HuH-7 (cell line): ENCODE results near the gene MED16.
"Not testable (repeated sequence)": the region's sequence is repeated elsewhere in the genome, so short reads cannot be mapped to it uniquely, and the experiment has no call there.

Source experiments
- DNase-seq: peaks from one replicate; pipeline ENCODE4 v3.0.0; 2011; ENCODE audit warnings: low spot score

Gene MED16

DNA sequence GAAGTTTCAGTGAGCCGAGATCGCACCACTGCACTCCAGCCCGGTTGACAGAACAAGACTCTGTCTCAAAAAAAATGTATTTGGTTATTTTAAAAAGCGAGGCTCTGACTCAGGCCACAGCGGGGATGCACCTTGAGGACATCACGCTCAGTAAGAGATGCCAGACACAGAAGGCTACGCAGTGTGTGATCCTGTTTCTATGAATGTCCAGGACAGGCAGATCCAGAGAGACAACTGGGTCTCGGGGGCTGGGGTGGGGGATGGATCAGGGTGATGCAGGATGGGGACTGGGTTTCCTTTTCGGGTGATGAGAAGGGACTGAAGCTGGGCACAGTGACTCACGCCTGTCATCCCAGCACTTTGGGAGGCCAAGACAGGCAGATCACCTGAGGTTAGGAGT lies 5.4 kb downstream of the MED16 start:
- DNase-seq = no peak

- DNase-seq = no peak
These were observed 5.9 kb downstream of the MED16 start for GRCh38 chr19:887072-887471.

DNA sequence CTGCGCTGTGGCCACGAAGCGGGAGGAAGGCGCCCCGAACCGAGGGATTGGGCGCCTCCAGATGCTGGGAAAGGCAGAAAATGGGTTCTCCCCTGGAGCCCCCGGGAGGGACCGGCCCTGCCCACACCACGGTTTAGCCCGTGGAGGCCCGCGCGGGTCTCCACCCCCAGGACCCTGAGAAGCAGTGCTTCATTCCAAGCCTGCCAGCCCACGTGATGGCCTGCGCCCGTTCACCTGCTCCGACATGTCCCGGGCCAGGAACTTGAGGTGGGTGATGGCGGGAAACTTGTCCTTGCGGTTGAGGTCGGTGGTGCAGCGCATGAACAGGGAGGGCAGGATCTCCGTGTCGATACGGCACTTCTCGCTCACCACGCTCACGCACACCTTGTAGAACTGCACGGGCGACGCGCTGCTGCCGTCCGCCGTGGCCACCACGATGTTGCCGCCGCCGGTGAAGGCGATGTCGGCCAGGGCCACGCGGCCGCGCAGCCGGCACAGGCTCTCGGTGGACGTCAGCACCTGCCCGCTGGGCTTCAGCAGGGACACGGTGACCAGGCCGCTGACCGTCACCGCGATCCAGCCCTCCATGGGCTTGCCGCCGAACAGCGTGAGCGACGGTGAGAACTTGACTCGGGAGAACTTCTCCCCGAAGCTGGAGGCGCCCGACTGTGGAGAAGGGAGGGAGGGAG lies 7.3 kb downstream of the MED16 start:
- DNase-seq = no peak

DNA sequence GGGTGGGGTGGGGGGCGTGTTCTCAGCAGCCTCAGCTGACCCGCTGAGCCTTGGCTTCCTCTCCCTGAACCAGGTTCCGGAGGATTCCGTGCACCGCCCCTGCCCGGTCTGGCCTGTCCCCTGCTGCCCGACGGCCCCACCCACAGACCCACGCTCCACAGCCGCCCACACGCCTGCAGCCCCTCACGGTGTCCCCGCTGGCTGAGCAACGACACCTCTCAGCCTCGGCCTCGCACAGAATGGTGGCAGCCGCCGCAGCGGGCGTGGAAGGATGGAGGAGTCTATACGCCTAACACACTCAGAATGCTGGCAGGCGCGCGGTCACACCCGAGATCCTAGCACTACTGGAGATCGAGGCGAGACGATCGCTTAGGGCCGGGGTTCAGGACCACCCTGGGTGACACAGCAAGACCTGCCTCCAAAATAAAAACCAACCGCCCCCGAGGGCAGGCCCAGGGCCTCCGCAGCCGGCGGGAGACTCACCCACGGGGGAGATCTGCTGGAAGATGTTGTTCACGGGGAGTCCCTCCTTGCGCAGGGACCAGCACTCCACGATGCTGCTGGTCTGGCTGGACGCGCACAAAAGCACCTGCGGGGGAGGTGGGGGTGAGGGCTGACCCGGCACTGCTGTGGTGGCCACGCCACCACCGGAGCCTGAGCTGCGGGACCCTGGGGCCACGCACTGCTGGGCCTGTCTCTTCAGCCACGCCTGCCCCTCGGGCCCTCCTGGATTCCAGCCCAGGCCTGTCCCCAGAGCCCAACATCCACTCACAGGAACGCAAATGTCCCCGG lies 8.4 kb downstream of the MED16 start:
- no peak for DNase-seq

DNA sequence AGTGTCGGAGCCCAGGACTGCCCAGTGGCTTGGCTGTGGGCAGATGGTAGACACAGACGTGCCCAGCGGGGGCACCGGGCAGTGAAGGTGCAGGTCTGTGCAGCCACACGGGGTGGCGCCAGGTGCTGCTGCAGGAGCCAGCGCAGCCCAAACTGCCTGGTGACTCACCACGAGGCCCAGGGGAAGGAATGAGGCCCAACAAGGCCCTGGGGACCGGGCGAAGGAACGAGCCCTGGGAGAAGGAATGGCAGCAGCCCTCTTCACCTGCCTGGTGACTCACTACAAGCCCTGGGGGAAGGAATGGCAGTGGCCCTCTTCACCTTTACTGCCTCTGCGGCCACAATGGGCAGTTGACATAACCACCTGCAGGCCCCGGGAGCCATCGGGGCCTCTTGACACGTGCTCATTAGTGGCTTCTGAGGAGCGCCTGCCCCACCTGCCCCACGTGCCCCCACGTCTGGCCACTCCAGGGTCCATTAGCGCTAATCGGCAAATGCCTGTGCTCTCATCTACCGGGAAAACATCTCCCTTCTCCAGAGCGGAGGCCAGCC lies 9.3 kb downstream of the MED16 start:
- no peak for DNase-seq

DNA sequence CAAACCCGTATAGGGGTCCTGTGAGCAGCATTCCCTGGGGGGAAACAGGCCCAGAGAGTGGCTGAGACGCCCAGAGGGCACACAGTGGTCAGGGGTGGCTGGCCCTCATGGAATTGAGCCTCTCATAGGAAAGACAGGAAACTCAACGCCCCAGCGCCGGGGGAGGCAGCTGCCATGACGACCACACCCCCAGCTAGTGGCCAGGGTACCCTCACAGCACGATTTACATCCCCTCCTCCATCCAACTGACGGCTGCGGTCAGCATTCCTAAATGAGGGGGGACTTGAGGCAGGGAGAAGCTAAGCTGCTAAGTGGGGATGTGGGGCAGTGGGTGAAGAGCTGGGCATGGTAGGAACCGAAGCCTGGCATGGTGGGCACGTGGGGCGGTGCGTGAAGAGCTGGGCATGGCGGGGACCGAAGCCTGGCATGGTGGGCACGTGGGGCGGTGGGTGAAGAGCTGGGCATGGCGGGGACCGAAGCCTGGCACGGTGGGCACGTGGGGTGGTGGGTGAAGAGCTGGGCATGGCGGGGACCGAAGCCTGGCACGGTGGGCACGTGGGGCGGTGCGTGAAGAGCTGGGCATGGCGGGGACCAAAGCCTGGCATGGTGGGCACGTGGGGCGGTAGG lies 10.0 kb downstream of the MED16 start:
- no peak for DNase-seq

GRCh38 chr19:881385-882071 lies 11.5 kb downstream of the MED16 start:
- DNase-seq = no peak

DNA sequence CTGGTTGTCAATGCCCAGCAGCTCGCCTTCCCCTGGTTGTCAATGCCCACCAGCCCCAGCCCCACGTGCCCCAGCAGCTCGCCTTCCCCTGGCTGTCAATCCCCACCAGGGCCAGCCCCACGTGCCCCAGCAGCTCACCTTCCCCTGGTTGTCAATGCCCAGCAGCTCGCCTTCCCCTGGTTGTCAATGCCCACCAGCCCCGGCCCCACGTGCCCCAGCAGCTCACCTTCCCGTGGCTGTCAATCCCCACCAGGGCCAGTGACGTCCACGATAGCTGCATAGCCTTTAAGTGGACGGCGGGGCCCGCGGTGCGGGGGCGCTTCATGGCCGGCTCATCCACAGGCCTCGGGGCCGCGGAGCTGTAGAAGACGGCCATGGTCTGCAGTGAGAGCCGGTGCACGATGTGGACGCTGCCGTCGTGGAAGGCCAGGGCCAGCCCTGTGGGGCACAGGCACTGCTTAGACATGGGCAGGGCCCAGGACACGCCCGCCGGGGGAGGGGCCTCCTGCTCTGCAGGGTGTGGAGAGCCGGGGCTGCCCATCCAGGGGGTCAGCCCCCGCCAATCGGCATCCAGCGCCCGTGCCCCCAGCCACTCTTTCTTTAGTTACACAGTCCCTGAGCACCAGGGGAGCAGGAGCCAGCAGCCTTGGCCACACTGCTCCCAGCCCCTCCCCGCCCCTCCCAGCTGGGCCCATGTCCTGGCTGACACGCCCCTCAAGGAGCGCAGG lies 13.1 kb downstream of the MED16 start:
- DNase-seq = no peak

DNA sequence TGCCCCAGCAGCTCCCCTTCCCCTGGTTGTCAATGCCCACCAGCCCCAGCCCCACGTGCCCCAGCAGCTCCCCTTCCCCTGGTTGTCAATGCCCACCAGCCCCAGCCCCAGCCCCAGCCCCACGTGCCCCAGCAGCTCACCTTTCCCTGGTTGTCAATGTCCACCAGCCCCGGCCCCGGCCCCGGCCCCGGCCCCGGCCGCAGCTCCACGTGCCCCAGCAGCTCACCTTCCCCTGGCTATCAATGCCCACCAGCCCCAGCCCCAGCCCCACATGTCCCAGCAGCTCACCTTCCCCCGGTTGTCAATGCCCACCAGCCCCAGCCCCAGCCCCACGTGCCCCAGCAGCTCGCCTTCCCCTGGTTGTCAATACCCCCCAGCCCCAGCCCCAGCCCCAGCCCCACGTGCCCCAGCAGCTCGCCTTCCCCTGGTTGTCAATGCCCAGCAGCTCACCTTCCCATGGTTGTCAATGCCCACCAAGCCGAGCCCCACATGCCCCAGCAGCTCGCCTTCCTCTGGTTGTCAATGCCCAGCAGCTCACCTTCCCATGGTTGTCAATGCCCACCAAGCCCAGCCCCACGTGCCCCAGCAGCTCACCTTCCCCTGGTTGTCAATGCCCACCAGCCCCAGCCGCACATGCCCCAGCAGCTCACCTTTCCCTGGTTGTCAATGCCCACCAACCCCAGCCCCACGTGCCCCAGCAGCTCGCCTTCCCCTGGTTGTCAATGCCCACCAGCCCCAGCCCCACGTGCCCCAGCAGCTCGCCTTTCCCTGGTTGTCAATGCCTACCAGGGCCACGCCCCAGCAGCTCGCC lies 14.0 kb downstream of the MED16 start:
- DNase-seq = not testable (repeated sequence)

GRCh38 chr19:877992-878660 lies 14.9 kb downstream of the MED16 start:
- not testable (repeated sequence) for DNase-seq

- no peak for DNase-seq
These were observed 16.1 kb downstream of the MED16 start for GRCh38 chr19:876780-877314.

- DNase-seq = no peak
These were observed 16.9 kb downstream of the MED16 start for GRCh38 chr19:876089-876488.

GRCh38 chr19:875265-875879 lies 17.6 kb downstream of the MED16 start:
- no peak for DNase-seq

DNA sequence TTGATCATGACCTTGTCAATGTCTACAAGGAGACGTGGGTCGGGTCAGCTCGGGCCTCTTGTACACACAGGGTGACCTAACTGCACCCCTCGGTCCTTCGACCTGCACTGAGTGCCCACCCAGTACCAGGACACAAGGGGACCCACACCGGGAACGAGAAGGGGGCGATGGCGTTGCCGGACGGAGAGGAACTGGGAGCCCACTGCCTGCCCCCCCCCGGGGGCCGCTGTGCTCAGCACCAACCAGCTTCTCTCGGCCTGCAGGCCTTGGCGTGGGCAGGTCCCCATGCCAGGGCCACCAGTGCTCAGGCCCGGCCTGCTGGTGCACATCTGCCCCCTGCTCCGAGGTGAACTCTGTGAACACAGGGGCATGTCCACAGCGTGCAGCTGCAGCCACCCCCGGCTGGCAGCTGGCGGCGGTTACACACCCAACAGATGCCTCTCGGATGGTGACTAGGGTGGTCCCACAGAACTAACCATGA lies 19.4 kb downstream of the MED16 start:
- no peak for DNase-seq

DNA sequence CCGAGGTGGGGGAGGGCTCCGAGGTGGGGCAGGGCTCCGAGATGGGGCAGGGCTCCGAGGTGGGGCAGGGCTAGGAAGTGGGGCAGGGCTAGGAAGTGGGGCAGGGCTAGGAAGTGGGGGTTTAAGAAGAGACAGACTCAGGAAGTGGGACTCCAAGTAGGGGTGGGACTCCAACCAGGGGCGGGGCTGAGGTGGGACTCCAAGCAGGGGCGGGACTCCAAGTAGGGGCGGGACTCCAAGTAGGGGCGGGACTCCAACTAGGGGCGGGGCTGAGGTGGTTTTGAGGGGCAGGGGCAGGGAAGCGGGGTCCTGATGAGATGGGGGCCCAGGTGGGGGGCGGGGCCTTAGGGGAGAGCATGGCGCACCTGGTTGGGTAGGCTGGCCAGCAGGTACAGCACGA lies 19.9 kb downstream of the MED16 start:
- peak; percentile 58 for DNase-seq

DNA sequence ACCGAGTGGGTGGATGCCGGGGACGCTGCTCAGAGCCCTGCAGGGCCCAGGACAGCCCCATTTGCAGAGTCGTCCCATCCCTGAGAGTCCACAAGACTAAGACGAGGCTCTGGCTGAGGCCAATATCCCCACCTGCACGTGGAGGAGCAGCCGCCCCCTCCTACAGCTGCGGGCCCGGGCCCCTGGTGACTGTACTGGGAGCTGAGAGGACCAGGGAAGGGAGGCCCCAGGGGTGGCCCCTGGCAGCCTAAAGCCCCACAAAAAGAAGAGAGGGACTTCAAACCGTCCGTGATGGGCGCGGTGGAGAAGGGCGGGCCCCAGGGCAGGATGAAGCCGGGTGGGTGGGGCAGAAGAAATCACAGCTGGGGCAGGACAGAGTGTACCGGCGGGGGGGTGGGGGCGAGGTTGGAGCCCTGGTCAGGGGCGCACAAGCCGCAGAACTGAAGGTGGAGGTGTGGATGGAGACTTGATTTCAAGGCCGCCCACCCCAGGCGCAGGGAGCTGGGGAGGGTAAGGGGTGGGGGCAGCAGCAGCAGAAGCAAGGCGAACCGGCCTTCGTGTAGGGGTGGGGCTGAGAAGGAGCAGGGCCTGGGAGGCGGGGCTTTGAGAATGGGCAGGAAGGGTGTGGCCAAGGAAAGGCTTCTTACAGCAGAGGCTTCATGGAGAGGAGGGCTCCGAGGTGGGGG lies 20.6 kb downstream of the MED16 start:
- DNase-seq = peak; percentile 57

DNA sequence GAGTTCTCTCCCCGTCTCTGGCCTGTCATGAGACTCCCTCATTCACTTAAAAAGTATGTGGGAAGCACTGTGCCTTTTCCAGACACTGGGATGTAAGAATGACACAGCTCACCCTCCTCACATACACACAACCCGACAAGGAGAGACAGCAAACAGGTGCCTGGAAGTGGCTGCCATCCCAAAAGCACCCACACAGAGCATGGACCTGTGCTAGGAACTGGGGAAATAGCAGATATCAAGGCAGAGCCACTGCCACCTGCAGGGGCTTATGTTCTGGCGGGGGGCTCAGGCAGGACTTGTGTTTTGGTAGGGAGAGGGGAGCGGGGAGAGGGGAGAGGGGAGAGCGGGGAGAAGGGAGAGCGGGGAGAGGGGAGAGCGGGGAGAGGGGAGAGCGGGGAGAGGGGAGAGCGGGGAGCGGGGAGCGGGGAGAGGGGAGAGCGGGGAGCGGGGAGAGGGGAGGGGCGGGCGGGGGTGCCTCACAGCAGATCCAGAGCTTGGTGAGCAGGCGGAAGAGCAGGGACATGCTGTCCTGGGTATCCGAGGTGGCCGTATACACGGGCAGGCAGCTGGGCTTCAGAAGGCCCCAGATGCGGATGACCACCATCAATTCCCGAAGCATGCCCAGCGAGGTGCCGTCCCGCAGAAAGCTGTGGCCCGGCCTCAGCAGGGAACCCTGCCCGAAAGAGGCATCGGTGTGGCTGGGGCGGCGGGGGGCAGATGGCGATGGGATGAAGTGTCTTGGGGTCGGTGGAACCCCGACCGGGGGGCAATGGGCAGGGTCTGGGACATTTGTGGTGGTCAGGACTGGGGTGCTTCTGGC lies 21.3 kb downstream of the MED16 start:
- peak; percentile 79 for DNase-seq

DNA sequence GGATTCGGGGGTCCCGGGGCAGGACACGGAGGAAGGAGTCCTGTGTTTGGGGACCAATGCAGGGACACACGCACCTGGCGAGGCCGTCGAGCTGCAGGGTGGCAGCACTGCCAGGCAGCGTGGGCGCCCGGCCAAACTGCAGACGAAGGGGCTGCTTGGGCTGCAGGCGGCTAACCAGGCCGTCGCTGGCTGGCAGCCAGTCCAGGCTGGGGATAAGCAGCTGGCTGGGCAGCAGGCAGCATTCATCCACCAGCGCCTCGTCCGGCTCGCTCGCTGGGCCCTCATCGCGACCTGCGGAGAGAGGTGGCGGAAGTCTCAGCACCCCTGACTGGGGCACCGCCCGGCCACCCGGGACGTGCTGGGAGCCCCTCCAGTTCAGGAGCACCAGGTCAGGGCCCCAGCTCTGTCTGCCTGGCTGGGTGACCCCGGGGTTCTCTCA lies 22.0 kb downstream of the MED16 start:
- no peak for DNase-seq
